Hepatic stellate cell (primary cell): Measurements from ENCODE around the gene WNK1.
"Not testable (repeated sequence)": the region's sequence is repeated elsewhere in the genome, so short reads cannot be mapped to it uniquely, and the experiment has no call there.

ENCODE experiments used
- DNase-seq: peaks from one replicate; pipeline ENCODE4 v3.0.0; 2011; ENCODE audit warnings: low spot score

Gene WNK1

GRCh38 chr12:911191-911826, 158.9 kb downstream of the WNK1 start:
- DNase-seq: no peak

GRCh38 chr12:912466-913235, 160.3 kb downstream of the WNK1 start:
- no peak for DNase-seq

- peak; percentile 22 for DNase-seq
These were observed 161.7 kb downstream of the WNK1 start for GRCh38 chr12:913919-914698.

DNA sequence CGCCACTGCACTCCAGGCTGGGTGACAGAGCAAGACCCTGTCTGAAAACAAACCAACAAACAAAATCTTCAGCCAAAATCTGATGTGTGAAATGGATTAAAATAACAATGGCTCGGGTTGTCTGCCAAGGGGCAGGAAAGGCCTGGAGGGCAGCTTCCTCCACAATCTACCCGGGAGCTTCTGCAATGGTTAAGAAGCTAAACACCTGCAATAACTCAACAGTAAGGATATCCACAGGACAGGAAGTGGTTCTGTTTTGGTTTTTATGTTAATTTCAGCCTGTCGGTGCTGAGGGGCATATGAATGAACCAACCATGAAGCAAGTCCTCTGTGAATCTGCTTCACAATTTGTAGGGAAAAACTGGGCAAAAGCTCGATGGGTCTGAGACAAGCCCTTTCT, 162.7 kb downstream of the WNK1 start:
- no peak for DNase-seq

GRCh38 chr12:916240-916639, 163.9 kb downstream of the WNK1 start:
- DNase-seq: no peak

DNA sequence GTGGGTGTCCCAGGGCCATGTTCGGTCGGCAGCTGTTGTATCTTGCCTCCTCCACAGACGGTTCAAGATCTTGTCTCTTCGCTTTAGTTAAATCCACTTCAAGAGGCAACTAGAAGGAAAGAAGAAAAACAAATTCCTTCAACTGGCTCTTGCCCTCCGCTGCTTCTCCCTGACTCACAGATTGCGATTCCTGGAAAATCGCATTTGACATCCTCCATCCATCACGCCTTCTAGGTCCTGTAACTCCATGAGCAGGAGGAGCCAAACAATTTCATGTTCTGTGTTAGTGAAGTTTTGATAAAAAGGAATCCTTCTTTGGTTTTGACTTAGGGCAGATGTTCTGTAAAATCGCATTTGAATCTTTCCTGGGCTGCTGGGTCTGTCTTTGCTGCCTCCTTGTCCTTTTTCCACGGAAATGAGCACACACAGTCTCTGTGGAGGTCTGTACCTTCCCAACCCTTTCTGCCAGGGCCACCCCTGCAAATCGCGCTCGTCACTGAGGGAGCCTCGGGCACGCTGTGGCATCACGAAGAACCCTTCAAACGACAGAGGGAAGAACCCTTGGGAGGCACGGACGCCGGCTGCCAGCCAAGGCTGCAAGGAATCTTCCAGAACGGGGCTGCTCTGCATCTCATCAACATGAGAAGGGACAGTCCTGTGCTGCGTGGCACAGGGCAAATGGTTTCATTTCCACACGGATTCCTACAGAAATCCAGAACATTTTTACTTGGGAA, 164.5 kb downstream of the WNK1 start:
- DNase-seq: no peak

DNA sequence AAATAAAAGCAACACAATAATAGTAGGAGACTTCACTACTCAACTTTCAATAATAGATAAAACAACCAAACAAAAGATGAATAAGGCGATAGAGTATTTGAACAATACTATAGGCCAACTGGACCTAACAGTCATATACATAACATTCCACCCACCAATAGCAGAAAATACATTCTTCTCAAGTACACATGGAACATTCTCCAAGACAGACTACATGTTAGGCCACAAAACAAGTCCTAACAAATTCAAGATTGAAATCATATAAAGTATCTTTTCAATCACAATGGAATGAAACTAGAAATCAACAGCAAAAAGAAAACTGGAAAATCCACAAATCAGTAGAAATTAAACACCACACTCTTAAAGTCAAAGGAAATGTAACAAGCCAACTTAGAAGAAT, 168.3 kb downstream of the WNK1 start:
- DNase-seq: no peak

GRCh38 chr12:922285-922684, 169.9 kb downstream of the WNK1 start:
- DNase-seq: no peak

DNA sequence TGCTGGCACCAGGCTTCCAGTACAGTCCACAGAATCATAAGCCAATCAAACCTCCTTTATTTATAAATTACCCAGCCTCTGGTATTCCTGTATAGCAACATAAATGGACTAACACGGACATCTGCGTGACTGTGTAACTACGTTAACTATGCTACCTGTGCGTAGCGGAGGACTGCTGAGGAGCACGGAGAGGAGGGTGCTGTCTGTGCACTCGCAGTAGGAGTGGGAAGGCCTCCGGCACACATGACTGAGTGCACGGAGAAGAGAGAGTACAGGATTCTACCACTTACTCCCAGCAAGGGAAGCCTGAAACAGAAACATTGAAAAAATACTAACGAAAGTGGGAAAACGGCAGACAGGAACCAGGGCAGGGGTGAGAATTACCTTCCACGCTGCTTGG, 174.3 kb downstream of the WNK1 start:
- DNase-seq: no peak

DNA sequence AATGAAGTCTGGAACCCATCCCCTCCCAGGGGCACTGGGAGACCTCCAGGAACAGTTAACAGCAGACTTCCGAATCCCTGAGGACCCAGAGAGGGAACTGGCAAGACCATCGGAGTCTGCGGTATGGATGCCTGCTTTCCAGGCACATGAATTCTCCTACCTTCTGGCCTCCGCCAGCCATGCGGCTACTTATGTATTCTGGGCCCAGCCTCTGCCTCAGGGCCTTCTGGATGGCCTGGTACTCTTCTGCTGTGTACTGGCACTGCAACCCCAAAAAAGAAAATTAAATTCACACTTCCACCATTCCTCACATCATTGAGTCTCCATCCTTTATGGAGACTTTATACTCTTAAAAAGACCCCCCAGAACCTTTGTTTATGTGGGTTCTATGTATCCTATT, 178.7 kb downstream of the WNK1 start:
- DNase-seq: no peak

- DNase-seq: no peak
These were observed 179.2 kb downstream of the WNK1 start for GRCh38 chr12:931591-931990.

DNA sequence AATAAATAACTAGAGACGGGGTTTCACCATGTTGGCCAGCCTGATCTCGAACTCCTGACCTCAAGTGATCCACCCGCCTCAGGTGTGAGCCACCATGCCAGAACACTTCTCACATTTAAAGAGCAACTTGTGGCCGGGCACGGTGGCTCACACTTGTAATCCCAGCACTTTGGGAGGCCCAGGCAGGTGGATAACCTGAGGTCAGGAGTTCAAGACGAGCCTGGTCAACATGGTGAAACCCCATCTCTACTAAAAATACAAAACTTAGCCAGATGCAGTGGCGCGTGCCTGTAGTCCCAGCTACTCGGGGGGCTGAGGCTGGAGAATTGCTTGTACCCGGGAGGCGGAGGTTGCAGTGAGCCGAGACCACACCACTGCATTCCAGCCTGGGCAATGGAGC, 183.5 kb downstream of the WNK1 start:
- not testable (repeated sequence) for DNase-seq

DNA sequence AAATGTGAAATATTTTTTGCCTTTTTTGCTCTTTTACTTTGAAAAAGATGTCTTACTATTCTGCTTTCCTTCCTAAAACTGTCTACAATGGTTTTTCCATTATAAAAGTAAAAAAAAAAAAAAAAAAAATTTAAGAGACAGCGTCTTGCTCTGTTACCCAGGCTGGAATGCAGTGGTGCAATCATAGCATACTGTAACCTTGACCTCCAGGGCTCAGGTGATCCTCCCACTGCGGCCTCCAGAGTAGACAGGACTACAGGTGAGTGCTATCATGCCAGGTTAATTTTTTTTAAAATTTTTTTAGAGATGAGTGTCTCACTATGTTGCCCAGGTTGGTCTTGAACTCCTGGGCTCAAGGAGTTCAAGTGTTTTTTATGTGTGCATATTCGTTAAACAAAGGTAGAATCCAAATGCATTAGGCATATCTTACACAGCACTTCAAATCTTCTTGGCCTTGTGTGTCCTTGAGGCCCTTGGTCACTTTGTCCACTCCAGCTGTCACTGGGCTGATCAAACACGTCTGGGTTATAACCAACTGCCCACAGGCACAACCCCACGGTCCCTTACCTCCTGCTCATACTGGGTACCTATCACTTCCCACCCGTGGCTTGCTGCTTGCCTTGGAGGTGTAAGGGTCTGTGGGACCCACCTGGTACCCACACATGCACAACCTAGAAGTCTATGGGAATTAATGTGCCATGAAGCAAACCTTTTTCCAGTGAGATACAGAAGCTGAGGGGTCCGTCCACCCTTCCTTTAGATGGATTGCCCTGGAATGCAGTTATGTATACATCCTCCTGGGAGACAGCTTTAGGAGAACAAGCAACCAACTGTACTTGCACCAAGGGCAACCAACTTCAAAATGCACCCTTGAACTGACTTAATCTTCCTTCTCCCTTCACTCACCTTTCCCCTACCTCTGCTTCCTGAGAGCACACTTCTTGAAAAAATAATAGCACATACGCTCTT, 184.3 kb downstream of the WNK1 start:
- no peak for DNase-seq

DNA sequence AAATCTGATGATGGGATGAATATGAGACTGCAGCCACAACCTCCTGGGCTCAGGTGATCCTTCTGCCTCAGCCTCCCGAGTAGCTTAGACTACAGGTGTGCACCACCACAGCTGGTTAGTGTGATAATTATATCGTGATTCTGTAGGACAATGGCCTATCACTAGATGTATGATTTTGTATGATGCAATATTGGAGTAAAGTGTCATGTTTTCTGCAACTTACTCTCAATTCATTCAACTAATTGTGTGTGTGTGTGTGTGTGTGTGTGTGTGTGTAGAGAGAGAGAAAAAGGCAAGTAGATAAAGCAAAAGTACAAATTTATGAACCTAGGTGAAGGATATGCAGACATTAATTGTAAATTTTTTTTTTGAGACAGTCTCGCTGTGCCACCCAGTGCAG, 186.4 kb downstream of the WNK1 start:
- no peak for DNase-seq

- DNase-seq: no peak
These were observed 190.7 kb downstream of the WNK1 start for GRCh38 chr12:943051-943450.

GRCh38 chr12:944211-944610, 191.8 kb downstream of the WNK1 start:
- DNase-seq: no peak

GRCh38 chr12:946212-946611, 193.8 kb downstream of the WNK1 start:
- no peak for DNase-seq

GRCh38 chr12:946631-947030, 194.3 kb downstream of the WNK1 start:
- no peak for DNase-seq

DNA sequence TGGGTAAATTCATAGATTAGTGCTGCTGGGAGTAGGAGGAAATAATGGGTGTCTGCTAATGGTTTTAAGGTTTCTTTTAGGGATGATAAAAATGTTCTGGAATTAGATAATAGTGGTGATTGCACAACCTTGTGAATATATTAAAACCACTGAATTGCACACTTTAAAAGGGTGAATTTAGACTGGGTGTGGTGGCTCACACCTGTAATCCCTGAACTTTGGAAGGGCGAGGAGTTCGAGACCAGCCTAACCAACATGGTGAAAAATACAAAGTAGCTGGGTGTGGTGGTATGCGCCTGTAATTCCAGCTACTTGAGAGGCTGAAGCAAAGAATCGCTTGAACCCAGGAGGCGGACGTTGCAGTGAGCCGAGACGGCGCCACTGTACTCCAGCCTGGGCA, 195.9 kb downstream of the WNK1 start:
- DNase-seq: no peak

DNA sequence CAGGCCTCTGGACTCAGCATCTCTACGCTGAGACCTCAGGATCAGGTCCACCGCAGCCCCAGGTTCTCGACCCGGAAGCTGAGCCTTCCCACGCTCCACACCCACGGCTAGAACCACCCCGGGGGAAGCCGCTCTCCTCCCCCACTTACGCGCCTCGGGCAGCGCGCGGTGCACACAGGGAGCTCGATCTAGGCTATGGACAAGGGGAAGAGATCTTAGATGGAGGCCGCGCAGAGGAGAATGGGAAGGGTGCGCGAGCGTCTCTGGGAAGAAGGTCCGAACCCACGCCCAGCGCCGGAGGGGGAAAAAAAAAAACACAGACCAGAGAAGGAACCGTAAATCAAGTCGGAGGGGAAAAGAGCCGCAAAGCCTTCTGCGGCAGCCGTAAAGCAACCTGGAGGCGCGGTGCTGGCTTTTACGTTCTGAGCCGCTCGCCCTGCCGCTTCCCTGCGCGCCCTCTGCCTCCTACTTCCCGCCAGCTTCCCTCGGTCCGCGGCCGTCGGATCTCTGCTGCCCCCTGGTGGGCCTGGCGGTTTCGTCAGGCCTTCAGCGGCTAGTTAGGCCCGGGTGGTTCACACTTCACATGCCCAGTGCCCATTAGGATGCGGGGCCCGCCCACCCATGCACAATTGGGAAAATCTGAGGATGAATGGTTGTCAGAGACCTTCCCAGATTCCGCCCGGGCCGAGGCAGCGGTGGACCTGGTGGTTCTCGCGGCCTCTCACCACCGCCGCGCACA, 197.2 kb downstream of the WNK1 start, which contains the start of gene RAD52:
Gene RAD52 (minus strand): TSS at position 242 of the 739 bp plus-strand sequence. CDS start 16,636 bp downstream, outside the sequence.
- DNase-seq: peak; percentile 88
